ENCODE results near the gene TMEM239. TPM values are rescaled to one million over a fixed set of nuclear protein-coding genes. Genes with fewer than 3 reads are reported as not detected.

Gene TMEM239
- total RNA-seq, 2 experiments from 2014 or later: not detected

DNA sequence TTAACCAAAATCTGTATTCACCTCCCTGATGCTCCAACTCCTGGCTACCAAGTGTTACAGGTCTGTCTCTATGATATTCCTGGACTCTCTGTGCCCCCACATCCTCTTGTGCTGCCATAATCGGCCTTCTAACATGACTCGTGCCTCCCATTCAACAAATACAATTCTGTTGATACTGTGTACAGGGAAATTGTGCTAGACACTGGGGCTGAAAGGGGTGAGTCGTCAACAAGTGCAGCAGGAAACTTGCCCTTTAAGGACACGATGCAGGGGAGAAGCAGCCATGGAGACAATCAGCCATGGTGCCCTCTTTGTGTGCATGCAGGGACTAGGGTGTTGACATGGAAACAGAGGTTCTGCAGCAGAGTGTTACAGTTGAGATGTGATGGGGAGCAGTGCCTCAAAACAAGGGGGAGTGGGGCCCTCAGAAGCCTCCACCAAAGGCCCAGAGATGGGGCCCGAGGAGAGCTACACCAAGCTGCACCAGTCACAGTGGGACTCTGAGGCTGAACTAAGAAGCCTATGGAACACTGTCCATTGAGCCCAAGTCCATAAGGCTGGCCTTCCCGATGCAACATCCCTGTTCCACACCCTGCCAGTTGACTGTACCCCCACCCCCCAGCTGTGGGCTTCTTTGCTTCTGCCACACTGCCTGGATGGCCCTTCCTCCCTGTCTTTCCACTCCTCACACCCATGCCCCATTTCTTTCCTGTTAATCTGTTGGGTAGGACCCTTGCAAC, 21.2 kb downstream of the TMEM239 start:
- Mint-ChIP-seq H3K9me3 (no peaks in the 10 kb centered on the region), H3K27me3 (no peaks in the 10 kb centered on the region), H3K4me3 (peak overlapping the region; percentile 62), H3K27ac (no peak overlapping the region), H3K36me3 (ENCODE audit: low read depth) (peaks cover 28% of the 10 kb centered on the region), H3K4me1 (ENCODE audit: low read depth) (peaks cover 26% of the 10 kb centered on the region)
- Histone ChIP-seq H3K27me3 (ENCODE audit: control insufficient read depth in 1 of 2, insufficient read depth in 2 of 2, low read length in 2 of 2) (no peaks in the 10 kb centered on the region), H3K9me3 (ENCODE audit: control insufficient read depth in 1 of 2, insufficient read depth in 1 of 2, low read length in 2 of 2) (no peaks in the 10 kb centered on the region), H3K27ac (ENCODE audit: low read depth in 1 of 2, low read length in 2 of 2) (no peak overlapping the region), H3K36me3 (ENCODE audit: insufficient read depth, low read length) (peaks cover 6% of the 10 kb centered on the region), H3K4me1 (ENCODE audit: insufficient read depth, low read length) (peaks cover 31% of the 10 kb centered on the region), H3K4me3 (ENCODE audit: low read length) (no peak overlapping the region)
- POLR2A ChIA-PET: no interaction called here
- TF ChIP-seq, protein P1, sequence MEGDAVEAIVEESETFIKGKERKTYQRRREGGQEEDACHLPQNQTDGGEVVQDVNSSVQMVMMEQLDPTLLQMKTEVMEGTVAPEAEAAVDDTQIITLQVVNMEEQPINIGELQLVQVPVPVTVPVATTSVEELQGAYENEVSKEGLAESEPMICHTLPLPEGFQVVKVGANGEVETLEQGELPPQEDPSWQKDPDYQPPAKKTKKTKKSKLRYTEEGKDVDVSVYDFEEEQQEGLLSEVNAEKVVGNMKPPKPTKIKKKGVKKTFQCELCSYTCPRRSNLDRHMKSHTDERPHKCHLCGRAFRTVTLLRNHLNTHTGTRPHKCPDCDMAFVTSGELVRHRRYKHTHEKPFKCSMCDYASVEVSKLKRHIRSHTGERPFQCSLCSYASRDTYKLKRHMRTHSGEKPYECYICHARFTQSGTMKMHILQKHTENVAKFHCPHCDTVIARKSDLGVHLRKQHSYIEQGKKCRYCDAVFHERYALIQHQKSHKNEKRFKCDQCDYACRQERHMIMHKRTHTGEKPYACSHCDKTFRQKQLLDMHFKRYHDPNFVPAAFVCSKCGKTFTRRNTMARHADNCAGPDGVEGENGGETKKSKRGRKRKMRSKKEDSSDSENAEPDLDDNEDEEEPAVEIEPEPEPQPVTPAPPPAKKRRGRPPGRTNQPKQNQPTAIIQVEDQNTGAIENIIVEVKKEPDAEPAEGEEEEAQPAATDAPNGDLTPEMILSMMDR (IDR thresholded peaks at IDR 0.05): no peak
- no peak for DNase-seq
- intact Hi-C loops (cut with DNase I, micrococcal nuclease): loop anchor here in 1 of 2 experiments (5.0 kb wide), 2 partner anchors 90 to 180 kb away; no protein-coding TSS in a partner anchor
- CTCF ChIA-PET: no interaction called here
- ATAC-seq (ENCODE audit: poor library complexity): no peak

DNA sequence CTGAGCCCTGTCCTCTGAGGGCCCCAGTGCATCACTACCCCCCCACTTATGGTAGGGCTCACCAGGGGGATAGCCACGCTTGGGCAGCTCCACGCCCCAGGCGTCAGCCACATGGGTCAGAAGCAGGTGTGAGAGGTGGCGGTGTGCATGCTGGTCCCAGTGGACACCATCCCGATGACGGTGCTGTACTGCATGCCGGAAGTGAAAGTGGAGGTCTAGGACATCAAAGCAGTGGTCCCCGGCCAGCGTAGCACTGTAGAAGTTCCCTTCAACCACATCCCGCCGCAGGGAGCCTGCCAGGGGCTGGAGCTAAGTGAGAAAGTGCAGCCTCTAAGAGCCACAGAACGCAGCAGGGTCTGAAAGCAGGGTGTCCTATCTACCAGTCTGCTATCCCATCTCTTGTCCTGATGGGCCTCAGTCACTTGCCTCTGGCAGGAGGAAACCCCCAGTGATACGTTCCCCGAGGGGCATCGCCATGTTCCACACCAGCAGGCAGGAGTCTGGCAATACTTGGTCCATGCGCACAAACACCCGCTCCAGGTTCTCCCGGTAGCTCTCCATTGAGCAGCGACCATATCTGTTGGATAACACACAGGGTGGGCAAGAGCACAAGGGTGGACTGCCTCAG, 22.1 kb downstream of the TMEM239 start:
- no peaks in the 10 kb centered on the region for H3K27me3 Mint-ChIP-seq
- Histone ChIP-seq H3K4me1 (ENCODE audit: insufficient read depth, low read length) (peaks cover 31% of the 10 kb centered on the region), H3K36me3 (ENCODE audit: insufficient read depth, low read length) (peaks cover 6% of the 10 kb centered on the region), H3K27me3 (ENCODE audit: control insufficient read depth in 1 of 2, insufficient read depth in 2 of 2, low read length in 2 of 2) (no peaks in the 10 kb centered on the region), H3K4me3 (ENCODE audit: low read length) (no peak overlapping the region), H3K9me3 (ENCODE audit: control insufficient read depth in 1 of 2, insufficient read depth in 1 of 2, low read length in 2 of 2) (no peaks in the 10 kb centered on the region), H3K27ac (ENCODE audit: low read depth in 1 of 2, low read length in 2 of 2) (no peak overlapping the region)
- peak overlapping the region; percentile 42 for H3K27ac Mint-ChIP-seq
- intact Hi-C loops (cut with DNase I, micrococcal nuclease): loop anchor here in 1 of 2 experiments (5.0 kb wide), 2 partner anchors 91 to 181 kb away; no protein-coding TSS in a partner anchor
- POLR2A ChIA-PET: interaction anchor here (1.0 to 1.1 kb wide), 2 partner anchors 16 to 368 kb away, joined by 3 read pairs; partner anchors contain the start of gene SNRPB
- H3K36me3 Mint-ChIP-seq (ENCODE audit: low read depth): peaks cover 28% of the 10 kb centered on the region
- no peaks in the 10 kb centered on the region for H3K9me3 Mint-ChIP-seq
- TF ChIP-seq, protein P1 (IDR thresholded peaks at IDR 0.05): no peak
- H3K4me3 Mint-ChIP-seq: peak overlapping the region; percentile 68
- ATAC-seq (ENCODE audit: poor library complexity): no peak
- DNase-seq: no peak
- CTCF ChIA-PET: no interaction called here
- H3K4me1 Mint-ChIP-seq (ENCODE audit: low read depth): peaks cover 32% of the 10 kb centered on the region

DNA sequence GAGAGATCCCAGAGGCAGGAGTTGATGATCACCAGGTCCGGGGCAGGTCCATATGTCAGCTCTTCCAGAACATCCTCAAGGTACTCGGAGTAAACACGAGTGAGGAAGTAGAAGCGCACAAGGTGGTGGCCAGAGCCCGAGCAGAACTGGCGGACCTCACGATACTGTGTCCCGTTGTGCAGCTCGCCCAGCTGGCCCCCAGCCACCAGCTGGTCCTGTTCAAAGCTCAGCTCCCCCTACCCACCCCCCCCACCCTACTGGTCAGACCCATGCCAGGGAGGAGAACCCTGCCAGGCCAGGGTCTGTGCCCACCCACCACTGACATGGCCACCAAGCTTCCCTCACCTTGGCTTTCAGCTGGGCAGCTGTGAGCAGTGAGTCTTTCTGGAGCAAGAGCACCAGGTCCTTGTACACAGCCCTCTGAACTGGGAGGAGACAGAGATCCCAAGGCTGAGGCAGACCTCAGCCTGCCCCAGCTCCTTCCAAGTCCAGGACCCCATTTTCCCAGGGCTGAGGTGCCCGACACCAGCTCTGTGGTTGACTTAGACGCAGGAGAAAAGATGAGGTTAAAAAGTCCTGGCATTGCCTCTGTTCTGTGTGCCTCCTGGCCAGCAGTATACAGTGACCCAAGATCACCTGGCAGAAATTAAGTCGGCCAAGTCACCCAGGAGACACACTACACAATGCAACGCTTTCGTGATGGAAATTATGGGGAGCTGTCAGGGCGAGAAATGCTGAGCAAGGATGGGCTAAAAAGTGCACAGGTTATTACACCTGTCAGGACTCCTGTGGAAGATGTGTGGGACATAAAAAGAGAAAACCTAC, 22.9 kb downstream of the TMEM239 start:
- Mint-ChIP-seq H3K4me1 (ENCODE audit: low read depth) (peaks cover 40% of the 10 kb centered on the region), H3K4me3 (peak overlapping the region; percentile 80), H3K9me3 (no peaks in the 10 kb centered on the region), H3K27ac (peak overlapping the region; percentile 75), H3K36me3 (ENCODE audit: low read depth) (peaks cover 28% of the 10 kb centered on the region), H3K27me3 (no peaks in the 10 kb centered on the region)
- ATAC-seq (ENCODE audit: poor library complexity): no peak
- POLR2A ChIA-PET: interaction anchor here (1.0 to 2.3 kb wide), 12 partner anchors 8 to 368 kb away, joined by 3 to 19 read pairs (median 6); partner anchors contain the start of genes NOP56, PTPRA and SNRPB
- CTCF ChIA-PET: interaction anchor here (2.5 kb wide), 1 partner anchor 34 kb away, joined by 7 read pairs; the partner anchor contains the start of gene PTPRA
- peaks cover 6% of the 10 kb centered on the region for H3K36me3 ChIP-seq (ENCODE audit: insufficient read depth, low read length)
- H3K9me3 ChIP-seq (ENCODE audit: control insufficient read depth in 1 of 2, insufficient read depth in 1 of 2, low read length in 2 of 2): no peaks in the 10 kb centered on the region
- TF ChIP-seq, protein P1 (IDR thresholded peaks at IDR 0.05): no peak
- no peak for DNase-seq
- H3K4me3 ChIP-seq (ENCODE audit: low read length): no peak overlapping the region
- intact Hi-C loops (cut with DNase I, micrococcal nuclease): loop anchor here in 1 of 2 experiments (5.0 kb wide), 2 partner anchors 92 to 182 kb away; no protein-coding TSS in a partner anchor
- H3K27ac ChIP-seq (ENCODE audit: low read depth in 1 of 2, low read length in 2 of 2): no peak overlapping the region
- H3K4me1 ChIP-seq (ENCODE audit: insufficient read depth, low read length): peaks cover 31% of the 10 kb centered on the region
- no peaks in the 10 kb centered on the region for H3K27me3 ChIP-seq (ENCODE audit: control insufficient read depth in 1 of 2, insufficient read depth in 2 of 2, low read length in 2 of 2)

Data from CD4-positive, alpha-beta T cell (primary cell).